Measurements from ENCODE around the gene KLHL2.

GRCh38 chr4:165207016-165207430 lies 338 bp upstream of the KLHL2 start:
- TF ChIP-seq EZH2phosphoT487 (IDR thresholded peaks at IDR 0.05; ENCODE audit: low read depth, severe bottlenecking, unreplicated experiment) = no peak
- TF ChIP-seq CTCF (IDR thresholded peaks at IDR 0.05; ENCODE audit: poor library complexity) = no peak
- no peak for TF ChIP-seq EZH2 (IDR thresholded peaks at IDR 0.05; ENCODE audit: borderline replicate concordance)
